GM15510 (cell line): ENCODE results near the gene SPACA7.

Experiments
- POLR2A ChIP-seq: IDR thresholded peaks from 3 replicates; pipeline ENCODE4 v1.6.1; 2011; ENCODE audit warnings: borderline replicate concordance; ENCODE audit not compliant: insufficient read length; ENCODE audit errors: extremely low read depth

SPACA7 gene

DNA sequence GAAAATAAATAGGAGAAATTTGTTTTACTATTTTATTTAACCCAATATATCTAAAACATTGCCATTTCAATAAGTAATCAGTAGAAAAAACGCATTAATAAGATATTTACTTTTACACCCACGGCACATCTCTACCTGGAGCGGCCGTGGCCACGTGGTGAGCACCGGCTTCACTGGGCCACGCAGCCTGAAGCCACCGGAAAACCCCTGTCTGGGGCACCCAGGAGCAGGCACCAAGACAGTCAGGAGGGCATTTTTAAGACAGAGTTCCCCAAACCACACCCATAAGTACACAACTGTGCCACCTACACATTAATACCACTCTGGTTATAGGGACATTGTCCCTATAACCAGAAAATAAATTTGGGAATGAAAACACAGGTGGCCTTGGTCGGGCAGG lies 80.9 kb downstream of the SPACA7 start:
- no peak for TF ChIP-seq POLR2A

DNA sequence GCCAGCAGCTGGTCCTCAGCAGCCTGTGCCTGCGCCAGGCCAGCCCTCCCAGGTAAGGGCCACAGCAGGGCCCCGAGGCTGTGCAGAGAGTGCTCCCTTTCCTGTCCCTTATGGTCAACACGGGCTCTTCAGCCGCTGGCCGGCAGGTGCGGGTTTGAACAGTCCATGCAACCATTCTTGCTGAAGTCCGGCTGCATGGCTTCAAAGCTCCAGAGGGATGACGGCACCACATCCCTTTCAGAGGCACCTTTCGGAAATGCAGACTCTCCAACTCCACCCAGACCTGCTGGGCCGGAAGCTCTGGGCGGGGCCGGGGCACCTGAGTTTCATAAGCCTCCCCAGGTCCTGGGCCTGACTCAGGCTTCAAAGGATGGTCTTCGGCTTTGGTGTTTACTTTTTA lies 81.3 kb downstream of the SPACA7 start:
- TF ChIP-seq POLR2A, result no peak

DNA sequence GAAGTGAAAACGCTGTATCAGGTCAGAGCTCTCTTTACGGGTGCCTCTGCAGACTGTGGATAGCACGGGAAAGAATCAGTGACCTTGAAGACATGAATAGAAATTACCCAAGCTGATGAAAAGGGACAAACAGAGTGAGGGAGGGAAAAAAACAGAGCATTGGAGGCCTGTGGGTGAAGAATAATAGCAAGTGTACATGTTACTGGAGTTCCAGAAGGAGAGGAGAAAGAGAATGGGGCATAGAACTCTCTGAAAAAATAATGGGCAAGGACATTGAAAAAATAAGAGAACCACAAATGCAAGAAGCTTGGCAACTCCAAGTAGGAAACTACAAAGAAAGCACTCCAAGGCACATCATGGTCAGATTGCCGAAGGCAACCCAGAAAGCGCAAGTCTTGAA lies 86.3 kb downstream of the SPACA7 start:
- no peak for TF ChIP-seq POLR2A

DNA sequence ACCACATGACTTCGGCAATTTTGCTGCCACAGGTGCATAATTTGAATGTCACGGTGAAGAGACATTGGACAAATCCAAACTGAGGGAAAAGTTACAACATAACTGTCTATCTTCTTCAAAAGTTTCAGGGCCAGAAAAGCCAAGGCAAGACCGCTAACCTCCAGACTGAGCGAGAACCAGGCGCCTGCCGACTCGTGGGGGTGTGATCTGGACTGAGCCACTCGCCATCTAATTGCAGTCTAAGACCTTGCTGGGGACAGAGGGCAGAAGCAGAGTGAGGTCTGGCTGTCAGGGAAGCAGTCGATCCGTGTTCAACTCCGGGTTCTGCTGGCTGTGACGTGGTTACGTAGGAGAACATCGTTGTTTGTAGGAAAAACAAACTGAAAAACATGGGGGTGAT lies 88.6 kb downstream of the SPACA7 start:
- TF ChIP-seq POLR2A, result no peak

DNA sequence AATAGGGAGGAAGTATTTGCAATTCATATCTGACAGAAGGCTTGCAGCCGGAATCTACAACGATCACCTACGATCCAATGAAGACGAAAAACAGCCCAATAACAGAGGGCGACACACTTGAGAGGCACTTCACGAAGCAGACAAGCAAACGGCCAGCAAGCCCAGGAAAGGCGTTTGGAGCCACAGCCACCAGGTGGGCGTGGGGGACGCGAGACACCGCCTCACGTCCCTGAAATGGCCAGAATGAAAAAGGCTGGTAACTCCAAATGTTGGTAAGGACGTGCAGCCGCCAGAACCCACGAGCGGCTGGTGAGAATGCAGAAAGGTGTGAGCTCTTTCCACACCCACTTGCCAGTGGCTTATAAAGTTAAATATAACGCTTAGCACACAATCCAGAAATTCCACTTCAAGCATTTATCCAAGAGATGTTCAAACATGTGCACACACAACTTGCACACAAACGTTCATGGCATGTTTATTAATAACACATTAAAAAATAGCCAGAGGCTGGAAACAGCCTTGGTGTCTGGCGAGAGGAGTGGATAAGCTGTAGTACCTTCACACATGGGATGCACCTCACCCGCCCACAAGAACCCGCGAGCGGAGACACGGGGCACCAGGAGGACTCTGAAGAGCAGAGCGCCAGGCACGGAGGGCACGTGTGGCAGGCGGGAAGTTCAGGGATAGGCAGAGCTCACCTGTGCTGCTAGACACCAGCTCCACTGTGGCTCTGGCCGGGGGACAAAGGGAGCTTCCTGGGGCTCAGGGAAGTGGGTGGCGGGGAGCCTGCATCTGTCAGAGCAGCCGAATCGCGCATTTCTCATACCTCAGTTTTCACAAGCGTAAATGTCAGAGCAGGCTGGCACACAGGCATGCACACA lies 89.3 kb downstream of the SPACA7 start:
- TF ChIP-seq POLR2A, result no peak

DNA sequence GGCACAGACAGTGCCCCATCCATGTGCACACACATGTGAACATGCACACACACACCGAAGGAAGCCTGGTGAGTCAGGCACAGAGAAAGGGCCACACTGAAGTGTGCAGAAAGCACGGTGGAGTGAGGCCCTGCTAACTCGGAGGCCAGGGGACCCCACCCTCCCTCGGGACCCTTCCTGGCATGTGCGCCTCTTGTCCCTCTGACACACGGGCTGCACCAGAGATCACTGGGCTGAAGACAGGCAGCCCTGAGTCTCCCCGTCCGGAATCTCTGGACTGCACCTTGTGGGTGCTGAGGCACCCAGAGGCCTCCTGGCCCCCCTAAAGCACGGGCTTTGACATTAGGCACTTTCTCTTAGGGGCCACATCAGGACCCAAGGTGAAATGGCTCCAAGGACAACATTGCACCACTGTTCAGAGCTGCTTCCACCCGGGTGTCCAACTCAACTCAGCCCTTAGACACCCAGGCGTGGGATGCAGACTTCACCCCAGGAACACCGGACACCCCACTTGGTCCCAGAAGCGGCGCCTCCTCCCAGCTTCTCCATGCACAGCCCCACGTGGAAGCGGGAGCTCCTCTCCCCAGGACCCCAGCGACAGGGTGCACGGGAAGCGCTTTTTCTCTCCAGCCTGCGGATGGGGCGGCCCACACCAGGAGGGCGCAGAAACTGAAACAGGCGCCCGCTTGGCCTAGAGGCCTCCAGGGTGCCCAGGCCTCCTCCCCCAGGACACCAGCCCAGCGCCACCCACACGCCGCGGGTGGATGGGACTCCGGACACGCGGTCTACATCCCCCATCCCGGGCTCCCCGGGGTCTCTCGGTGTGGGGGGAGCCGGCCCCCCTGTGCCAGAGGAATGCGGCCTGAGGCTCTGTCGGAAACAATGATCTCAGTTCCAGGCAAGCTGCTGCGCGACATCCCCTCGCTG lies 90.2 kb downstream of the SPACA7 start:
- no peak for TF ChIP-seq POLR2A

DNA sequence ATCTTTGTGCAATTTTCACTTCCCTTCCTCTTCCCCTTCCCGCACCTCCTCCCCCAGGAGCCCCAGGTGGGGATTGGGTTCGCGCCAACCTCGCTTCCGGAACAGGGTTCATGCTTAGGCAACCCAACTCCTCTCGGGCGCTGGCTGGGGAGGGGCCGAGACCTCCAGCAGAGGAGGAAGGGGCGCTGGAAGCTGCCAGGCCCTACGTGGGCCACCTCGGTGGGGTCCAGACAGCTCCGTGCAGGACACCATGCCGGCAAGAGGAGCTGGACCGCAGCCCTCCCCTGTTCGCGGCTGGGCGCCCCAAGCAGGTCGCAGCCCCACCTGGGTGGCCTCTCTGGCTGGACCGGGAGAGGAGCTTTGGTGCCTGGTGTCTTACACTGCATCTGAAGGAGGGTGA lies 91.1 kb downstream of the SPACA7 start:
- TF ChIP-seq POLR2A, result no peak

DNA sequence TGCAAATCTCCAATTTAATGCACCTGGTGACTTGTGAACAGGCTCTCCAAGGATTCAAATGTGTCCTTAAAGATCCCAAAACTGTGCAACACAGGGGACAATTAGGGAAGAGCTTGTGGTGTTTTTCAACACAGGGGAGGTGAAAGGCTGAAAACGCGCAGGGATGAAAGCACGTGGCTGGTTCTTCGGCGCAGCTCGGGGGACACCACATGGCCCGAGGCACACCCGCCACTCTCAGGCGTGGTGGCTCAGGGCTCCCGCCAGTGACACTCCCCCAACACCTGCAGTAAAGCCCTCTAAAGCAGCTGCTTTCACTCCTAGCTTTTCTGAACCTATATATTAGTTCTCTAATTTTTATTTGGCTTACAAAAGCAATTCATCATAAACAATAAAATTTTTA lies 91.9 kb downstream of the SPACA7 start:
- TF ChIP-seq POLR2A, result no peak

DNA sequence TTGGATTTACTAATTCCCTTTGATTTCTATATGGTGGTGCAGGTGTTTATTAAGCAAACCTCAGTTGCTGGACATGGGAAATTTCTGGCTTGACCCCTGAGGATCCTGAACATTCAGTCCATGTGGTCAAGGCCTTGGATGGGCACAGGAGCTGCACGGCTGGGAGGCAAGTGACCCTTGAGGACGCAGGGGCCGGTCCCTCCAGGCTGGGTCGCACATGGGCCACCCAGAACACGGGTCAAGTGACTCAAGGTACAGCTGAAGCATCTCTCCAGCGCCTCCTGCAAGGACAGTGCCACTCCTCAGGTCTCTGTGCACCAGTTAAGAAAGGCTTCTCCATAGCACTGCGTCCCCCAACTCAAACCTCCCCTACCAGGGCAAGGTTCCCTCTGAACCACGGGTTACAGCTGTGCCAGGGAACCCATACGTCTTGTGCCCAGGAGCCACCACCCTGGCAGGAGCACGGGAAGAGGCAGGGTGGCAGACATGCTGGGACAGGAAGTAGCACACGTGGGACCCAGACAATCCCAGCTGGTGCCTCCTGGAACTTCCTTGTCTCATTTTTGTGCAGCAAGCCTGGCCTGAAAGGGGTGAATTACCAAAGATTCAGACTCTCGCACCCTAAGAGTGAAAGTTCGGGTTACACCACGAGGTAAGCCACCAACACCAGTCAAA lies 93.1 kb downstream of the SPACA7 start:
- TF ChIP-seq POLR2A, result no peak

DNA sequence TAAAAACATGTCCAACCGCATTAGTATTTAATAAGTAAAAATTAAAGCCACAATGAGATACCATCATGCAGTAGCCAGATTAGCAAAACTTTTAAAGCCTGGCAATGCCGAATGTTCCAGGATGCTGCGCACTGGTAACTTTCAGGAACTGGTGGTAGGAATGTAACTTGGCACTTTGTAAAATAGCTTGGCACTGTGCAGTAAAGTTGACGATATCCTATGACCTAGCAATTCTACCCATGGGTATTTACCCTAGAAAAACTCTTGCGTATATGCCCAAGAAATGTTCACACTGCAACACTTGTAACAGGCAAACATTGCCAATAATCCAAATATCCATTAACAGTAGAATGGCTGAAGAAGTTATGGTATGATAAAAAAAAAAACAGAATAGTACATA lies 97.7 kb downstream of the SPACA7 start:
- no peak for TF ChIP-seq POLR2A

DNA sequence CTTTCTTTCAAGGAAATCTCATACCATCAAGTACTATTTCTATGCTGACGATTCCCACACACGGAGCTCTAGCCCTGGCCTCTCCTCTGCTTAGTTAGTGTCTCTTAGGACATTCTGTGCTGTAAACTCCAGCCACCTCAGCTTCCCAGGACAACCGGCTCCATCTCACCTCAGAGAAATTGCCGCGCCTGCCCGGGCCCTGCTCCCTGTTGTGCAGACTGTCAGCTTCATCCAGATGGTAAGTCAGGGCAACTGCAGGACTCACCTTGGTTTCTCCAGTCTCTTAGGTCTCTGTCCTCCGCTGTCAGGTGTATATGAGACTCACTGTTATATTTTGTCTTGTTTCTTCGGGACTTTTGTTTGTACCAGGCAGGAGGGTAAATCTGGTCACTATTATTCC lies 98.7 kb downstream of the SPACA7 start:
- no peak for TF ChIP-seq POLR2A

DNA sequence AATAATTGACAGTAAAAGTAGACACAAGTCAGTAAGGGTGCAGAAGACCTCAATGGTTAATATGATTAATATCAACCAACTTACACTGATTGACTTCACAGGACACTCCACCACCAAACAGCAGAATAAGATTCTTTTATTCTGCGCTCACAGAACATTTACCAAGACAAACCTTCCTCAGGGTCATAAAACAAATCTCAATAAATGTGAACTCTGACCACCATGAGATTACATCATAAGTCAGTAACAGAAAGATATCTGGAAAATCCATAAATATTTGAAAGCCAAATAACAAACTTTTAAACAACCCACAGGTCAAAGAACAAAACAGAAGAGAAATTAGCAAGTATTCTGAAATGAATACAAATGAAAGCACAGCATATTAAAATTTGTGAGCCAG lies 99.7 kb downstream of the SPACA7 start:
- TF ChIP-seq POLR2A, result no peak

DNA sequence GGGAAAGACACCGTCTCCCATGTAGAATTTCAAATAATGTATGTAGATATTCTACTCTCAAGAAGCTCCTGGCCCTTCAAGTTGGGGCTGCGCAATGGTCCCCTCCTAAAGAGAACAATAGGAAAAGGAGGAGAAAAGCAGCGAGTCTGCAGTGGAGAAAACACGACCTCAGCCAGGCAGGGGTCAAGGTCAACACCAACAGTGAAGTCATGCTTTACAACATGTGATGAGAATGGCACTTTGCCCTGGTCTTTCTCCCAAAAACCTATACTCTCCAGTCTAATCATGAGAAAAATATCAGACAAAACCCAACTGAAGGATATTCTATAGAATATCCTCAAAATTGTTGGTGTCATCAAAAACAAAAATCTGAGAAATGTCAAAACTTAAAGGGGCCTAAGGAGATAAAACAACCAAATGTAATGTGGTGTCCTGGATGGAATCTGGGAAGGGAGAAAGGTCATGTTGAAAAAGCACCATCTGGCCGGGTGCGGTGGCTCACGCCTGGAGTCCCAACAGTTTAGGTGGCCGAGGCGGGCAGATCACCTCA lies 101.0 kb downstream of the SPACA7 start:
- TF ChIP-seq POLR2A, result no peak

DNA sequence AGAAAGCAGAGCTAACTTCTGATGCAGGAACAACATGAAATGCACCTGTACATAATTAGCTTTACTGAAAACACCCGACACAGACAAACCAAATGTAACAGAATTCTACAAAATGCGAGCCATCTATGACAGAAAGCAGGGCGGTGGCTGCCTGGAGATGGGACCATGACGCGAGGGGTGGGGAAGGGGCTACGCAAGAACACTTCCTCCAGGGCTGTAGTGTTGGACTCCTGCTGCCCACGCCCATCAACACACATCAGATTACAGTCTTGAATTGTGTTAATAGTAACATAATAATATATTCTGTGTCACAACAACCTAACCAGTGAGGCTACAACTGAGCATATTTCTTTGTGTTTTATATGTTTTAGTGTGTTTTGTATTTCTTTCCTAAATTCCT lies 103.2 kb downstream of the SPACA7 start:
- TF ChIP-seq POLR2A, result no peak

DNA sequence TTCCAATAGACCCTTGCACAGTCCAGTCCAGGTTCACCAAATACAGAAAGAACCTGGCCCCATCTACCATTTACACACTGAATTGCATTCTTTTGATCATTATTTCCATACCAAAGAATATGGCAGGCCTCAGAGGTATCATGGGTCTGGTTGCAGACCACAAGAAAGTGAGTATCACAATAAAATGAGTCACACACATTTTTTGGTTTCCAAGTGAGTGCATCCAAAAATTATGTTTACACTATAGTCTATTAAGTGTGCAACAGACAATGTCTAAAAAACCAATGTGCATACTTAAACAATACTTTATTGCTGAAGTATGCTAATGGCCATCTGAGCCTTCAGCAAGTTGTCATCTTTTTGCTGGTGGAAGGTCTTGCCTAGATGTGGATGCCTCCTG lies 105.3 kb downstream of the SPACA7 start:
- TF ChIP-seq POLR2A, result no peak

DNA sequence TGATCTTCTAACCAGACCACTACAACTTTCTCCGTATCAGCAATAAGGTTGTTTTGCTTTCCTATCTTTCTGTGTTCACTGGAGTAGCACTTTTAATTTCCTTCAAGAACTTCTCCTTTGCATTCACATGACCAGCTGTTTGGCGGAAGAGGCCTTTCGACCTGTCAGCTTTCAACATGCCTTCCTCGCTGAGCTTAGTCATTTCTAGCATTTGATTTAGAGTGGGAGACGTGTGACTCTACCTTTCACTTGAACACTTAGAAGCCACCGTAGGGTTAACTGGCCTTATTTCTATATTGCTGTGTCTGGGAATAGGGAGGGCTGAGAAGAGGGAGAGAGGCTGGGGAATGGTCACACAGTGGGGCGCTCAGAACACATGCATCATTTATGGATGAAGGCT lies 107.1 kb downstream of the SPACA7 start:
- TF ChIP-seq POLR2A, result no peak
